Astrocyte (in vitro differentiated cells and primary cell): ENCODE measurements around the gene MDM2.

Experiments used
- CTCF ChIP-seq: IDR thresholded peaks from 2 replicates; pipeline ENCODE4 v1.5.1; 2011; ENCODE audit warnings: low read depth, mild to moderate bottlenecking, inconsistent platforms, low read length, moderate library complexity; ENCODE audit not compliant: insufficient read depth
- EZH2 ChIP-seq: IDR thresholded peaks from 2 replicates; pipeline ENCODE4 v1.6.1; 2012; ENCODE audit warnings: mild to moderate bottlenecking, low read length, inconsistent platforms; ENCODE audit not compliant: insufficient read depth

GRCh38 chr12:68813242-68813593, 5.2 kb downstream of the MDM2 start:
- no peak for TF ChIP-seq CTCF
- no peak for TF ChIP-seq EZH2
